GM12873 (cell line): ENCODE data around the gene ENOX1.

Experiments used
- TF ChIP-seq, protein P1 (sequence below): IDR thresholded peaks from 2 replicates; pipeline ENCODE4 v1.5.1; 2012; ENCODE audit warnings: low read depth, mild to moderate bottlenecking, moderate library complexity, low read length, control low read depth; ENCODE audit not compliant: insufficient read depth; ENCODE audit errors: missing control alignments

ENOX1 gene

DNA sequence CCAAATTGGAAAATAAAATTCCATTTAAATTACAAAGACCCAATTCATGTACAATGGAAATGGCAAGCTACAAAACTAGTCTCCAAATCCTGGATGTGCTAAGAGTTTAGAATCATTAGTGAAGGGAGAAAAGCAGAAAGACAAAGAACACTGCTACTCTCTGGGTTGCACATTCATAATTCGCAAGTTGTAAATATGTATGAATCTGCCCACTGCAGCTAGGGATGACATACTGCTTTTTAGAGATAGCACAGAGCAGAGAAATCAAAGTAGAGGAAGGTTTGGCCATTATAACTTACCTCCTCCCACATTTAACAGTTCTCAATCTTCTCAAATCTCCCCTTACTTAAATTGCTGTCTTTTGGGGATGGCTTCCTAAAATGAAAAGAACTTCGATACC is 231.1 kb downstream of the ENOX1 start:
- TF ChIP-seq, protein P1, sequence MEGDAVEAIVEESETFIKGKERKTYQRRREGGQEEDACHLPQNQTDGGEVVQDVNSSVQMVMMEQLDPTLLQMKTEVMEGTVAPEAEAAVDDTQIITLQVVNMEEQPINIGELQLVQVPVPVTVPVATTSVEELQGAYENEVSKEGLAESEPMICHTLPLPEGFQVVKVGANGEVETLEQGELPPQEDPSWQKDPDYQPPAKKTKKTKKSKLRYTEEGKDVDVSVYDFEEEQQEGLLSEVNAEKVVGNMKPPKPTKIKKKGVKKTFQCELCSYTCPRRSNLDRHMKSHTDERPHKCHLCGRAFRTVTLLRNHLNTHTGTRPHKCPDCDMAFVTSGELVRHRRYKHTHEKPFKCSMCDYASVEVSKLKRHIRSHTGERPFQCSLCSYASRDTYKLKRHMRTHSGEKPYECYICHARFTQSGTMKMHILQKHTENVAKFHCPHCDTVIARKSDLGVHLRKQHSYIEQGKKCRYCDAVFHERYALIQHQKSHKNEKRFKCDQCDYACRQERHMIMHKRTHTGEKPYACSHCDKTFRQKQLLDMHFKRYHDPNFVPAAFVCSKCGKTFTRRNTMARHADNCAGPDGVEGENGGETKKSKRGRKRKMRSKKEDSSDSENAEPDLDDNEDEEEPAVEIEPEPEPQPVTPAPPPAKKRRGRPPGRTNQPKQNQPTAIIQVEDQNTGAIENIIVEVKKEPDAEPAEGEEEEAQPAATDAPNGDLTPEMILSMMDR, result no peak

- TF ChIP-seq, protein P1, result no peak
Measured at GRCh38 chr13:43551897-43552456, 234.8 kb downstream of the ENOX1 start.

DNA sequence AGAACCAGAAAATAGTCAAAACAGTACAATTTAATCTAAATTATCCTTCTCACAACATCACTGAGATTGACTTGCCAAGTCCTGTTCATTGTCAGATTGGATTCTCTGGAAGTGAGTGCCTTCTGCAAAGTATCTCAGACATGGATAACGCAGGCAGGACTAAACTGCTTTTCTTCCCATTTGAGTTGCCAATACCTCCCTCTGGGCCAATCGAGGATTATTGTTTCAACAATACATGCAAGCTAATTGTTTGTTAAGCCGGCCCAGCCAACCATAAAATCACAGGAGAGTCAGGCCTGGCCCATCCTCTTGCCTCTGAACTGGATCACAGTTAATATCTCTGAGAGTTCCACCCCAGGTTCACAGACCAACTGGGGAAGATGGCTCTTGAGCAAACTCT is 240.0 kb downstream of the ENOX1 start:
- TF ChIP-seq, protein P1, result no peak

DNA sequence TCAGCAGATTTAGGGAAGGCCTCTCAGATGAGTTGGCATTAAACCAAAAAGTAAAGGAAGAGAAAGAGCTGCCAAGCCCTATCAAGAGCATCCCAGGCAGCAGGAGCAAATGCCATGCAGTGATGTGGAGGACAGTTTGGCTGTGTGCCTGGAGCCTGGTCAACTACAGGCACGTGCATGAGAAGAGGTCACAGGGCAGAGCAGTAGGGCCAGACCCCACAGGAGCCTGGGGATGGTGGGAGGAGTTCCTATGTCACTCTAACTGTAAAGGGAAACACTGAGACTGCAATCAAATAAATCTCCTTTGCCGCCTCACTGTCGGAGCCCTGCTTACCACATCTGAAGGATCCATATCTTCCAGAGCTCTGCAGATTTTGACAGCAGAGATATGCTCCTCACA is 240.5 kb downstream of the ENOX1 start:
- TF ChIP-seq, protein P1, result no peak

DNA sequence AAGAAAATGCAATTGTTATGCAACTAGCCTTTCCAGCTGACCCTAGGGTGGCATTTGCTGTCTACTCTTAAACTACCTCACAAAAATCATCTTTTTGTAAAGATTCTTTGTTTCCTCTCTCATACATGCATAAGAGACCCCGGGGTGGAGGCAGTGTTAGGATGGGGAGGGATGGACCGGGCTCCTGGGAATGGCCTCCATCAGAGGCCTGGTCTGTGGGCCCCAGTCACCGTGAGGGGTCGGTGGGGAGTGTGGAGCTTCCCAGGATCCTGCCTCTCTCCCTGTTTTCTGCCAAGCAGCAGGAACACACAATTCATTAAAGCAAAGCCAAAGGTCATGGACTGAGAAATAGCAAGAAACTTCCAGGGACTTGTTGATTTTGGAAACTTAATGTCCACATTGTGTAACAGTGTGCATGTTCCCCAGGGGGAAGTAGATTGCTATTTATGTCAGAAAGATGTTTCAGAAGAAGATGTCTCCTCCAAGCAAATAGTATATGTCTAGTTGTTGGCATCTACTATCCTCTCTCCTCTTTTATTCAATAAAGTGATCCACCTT is 241.4 kb downstream of the ENOX1 start:
- TF ChIP-seq, protein P1, result no peak

GRCh38 chr13:43544631-43545030 is 242.1 kb downstream of the ENOX1 start:
- TF ChIP-seq, protein P1, result no peak

DNA sequence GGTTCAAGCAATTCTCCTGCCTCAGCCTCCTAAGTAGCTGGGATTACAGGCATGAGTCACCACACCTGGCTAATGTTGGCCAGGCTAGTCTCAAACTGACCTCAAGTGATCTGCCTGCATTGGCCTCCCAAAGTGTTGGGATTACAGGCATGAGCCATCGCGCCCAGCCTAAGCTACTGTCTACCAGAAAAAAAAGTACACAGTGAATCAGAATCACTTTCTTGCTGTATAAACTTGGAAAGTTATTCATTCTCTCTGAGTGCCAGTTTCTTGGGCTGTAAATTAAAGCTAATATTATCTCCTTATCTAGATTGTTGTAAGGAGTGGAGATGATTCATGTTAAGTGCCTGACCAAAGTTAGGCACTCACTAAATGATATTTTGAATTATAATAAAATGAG is 242.8 kb downstream of the ENOX1 start:
- TF ChIP-seq, protein P1, result no peak

DNA sequence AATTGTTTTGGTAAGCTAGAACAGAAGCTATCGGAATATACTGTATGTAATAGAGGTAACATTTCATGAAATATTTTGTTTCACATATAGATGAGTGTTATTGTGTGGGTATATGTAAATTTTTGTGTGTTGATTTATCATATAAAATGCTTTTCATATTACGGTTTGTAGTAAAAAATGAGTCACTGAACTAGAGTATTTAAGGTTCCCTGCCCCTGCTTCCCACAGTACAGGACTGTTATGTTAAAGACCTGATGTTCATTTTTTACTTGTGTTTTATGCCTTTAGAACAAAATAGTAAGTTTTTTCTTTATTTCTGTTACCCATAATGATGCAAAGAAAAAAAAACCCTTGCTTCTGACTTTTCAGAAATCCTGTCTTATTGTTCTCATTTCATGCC is 243.4 kb downstream of the ENOX1 start:
- TF ChIP-seq, protein P1, result no peak
